Thymus (tissue), 11 donors: Measurements from ENCODE around the gene WFS1. TPM values are rescaled to one million over a fixed set of nuclear protein-coding genes. Genes with fewer than 3 reads are reported as not detected.

Source experiments
- DNase-seq, 9 donors: peaks; one replicate each; pipeline ENCODE4 v3.0.0-alpha.2; 2013; ENCODE audit warnings: low spot score in 9 of 9, low read depth in 6 of 9, missing footprints in 1 of 9
- H3K27ac ChIP-seq, 2 donors: one replicate each; pipeline ENCODE4 v1.5.1; 2013; ENCODE audit warnings: control low read depth in 1 of 2, low read depth in 1 of 2, low read length in 1 of 2, mild to moderate bottlenecking in 1 of 2, moderate library complexity in 1 of 2
- H3K27me3 ChIP-seq, 2 donors: one replicate each; pipeline ENCODE4 v1.5.1; 2013; ENCODE audit warnings: low read length in 1 of 2; ENCODE audit not compliant: control insufficient read depth in 2 of 2, insufficient read depth in 1 of 2
- H3K36me3 ChIP-seq, 2 donors: one replicate each; pipeline ENCODE4 v1.5.1; 2013; ENCODE audit warnings: low read length in 1 of 2, mild to moderate bottlenecking in 1 of 2, moderate library complexity in 1 of 2; ENCODE audit not compliant: control insufficient read depth in 2 of 2, insufficient read depth in 2 of 2
- H3K4me1 ChIP-seq, 2 donors: one replicate each; pipeline ENCODE4 v1.5.1; 2013; ENCODE audit warnings: low read length in 2 of 2; ENCODE audit not compliant: control insufficient read depth in 2 of 2, insufficient read depth in 2 of 2
- H3K4me3 ChIP-seq, 2 donors: one replicate each; pipeline ENCODE4 v1.5.1; 2013; ENCODE audit warnings: low read length in 2 of 2, control low read depth in 1 of 2, mild to moderate bottlenecking in 1 of 2
- H3K9me3 ChIP-seq, 2 donors: one replicate each; pipeline ENCODE4 v1.5.1; 2013; ENCODE audit warnings: low read length in 1 of 2, mild to moderate bottlenecking in 1 of 2; ENCODE audit not compliant: control insufficient read depth in 2 of 2, insufficient read depth in 1 of 2
- WGBS: extraction: QIAGEN DNeasy Blood & Tissue Kit; methylation state at CpG from one replicate; pipeline ENCODE4 v1.1.7; 2013; 5-methylcytosine and 5-hydroxymethylcytosine counted together
- polyA plus RNA-seq: library from polyadenylated mRNA; stranded (reverse); fragments of 200-250 nt; gene quantifications from one replicate; pipeline ENCODE4 v1.2.3, GENCODE V29; 2013
- total RNA-seq: library from RNA; stranded (reverse); fragments of 120-200 nt; gene quantifications from one replicate; pipeline ENCODE4 v1.2.4, GENCODE V29; 2013
- donor health status: healthy.

The WFS1 gene
- total and polyA plus RNA-seq, 2 donors, result 1.5 to 5.1 TPM

GRCh38 chr4:6341696-6342095 is 72.0 kb downstream of the WFS1 start:
- WGBS, result 91% methylated on average over 6 of the region's 6 CpGs
- Histone ChIP-seq H3K27me3 (peaks cover 3 to 21% of the 10 kb centered on the region in 2 donors), H3K4me3 (no peak overlapping the region), H3K4me1 (no peaks in the 10 kb centered on the region), H3K36me3 (no peaks in the 10 kb centered on the region), H3K27ac (no peak overlapping the region), H3K9me3 (peaks cover 0 to 4% of the 10 kb centered on the region in 2 donors)
- no peak for DNase-seq

- Histone ChIP-seq H3K27ac (no peak overlapping the region), H3K4me1 (no peaks in the 10 kb centered on the region), H3K27me3 (peaks cover 0 to 14% of the 10 kb centered on the region in 2 donors), H3K9me3 (peaks cover 0 to 4% of the 10 kb centered on the region in 2 donors), H3K36me3 (no peaks in the 10 kb centered on the region), H3K4me3 (no peak overlapping the region)
- DNase-seq, result no peak
- 73% methylated on average over 23 of the region's 23 CpGs for WGBS
Observed at GRCh38 chr4:6342530-6343293, 73.1 kb downstream of the WFS1 start.

GRCh38 chr4:6343939-6344408 is 74.3 kb downstream of the WFS1 start:
- no peak for DNase-seq
- 84% methylated on average over 11 of the region's 11 CpGs for WGBS
- Histone ChIP-seq H3K4me3 (no peak overlapping the region), H3K4me1 (no peaks in the 10 kb centered on the region), H3K36me3 (no peaks in the 10 kb centered on the region), H3K27ac (no peak overlapping the region), H3K9me3 (peaks cover 0 to 4% of the 10 kb centered on the region in 2 donors), H3K27me3 (peaks cover 0 to 4% of the 10 kb centered on the region in 2 donors)

- no peak overlapping the region for H3K27ac ChIP-seq
- H3K4me3 ChIP-seq, result no peak overlapping the region
- no peaks in the 10 kb centered on the region for H3K36me3 ChIP-seq
- no peaks in the 10 kb centered on the region for H3K27me3 ChIP-seq
- WGBS, result 82% methylated on average over 27 of the region's 27 CpGs
- H3K9me3 ChIP-seq, result peaks cover 0 to 4% of the 10 kb centered on the region in 2 donors
- no peak for DNase-seq
- H3K4me1 ChIP-seq, result no peaks in the 10 kb centered on the region
Observed at GRCh38 chr4:6345096-6345830, 75.6 kb downstream of the WFS1 start.

- H3K27me3 ChIP-seq, result no peaks in the 10 kb centered on the region
- H3K9me3 ChIP-seq, result peaks cover 0 to 4% of the 10 kb centered on the region in 2 donors
- 87% methylated on average over 13 of the region's 13 CpGs for WGBS
- H3K4me1 ChIP-seq, result no peaks in the 10 kb centered on the region
- DNase-seq, result no peak
- H3K27ac ChIP-seq, result no peak overlapping the region
- H3K4me3 ChIP-seq, result no peak overlapping the region
- no peaks in the 10 kb centered on the region for H3K36me3 ChIP-seq
Observed at GRCh38 chr4:6345866-6346265, 76.2 kb downstream of the WFS1 start.

GRCh38 chr4:6346373-6347110 is 76.9 kb downstream of the WFS1 start:
- no peaks in the 10 kb centered on the region for H3K36me3 ChIP-seq
- H3K4me1 ChIP-seq, result no peaks in the 10 kb centered on the region
- no peaks in the 10 kb centered on the region for H3K27me3 ChIP-seq
- H3K4me3 ChIP-seq, result no peak overlapping the region
- H3K27ac ChIP-seq, result no peak overlapping the region
- WGBS, result 90% methylated on average over 16 of the region's 16 CpGs
- DNase-seq, result no peak
- H3K9me3 ChIP-seq, result peaks cover 0 to 4% of the 10 kb centered on the region in 2 donors

GRCh38 chr4:6347511-6348045 is 77.9 kb downstream of the WFS1 start:
- Histone ChIP-seq H3K9me3 (peaks cover 0 to 4% of the 10 kb centered on the region in 2 donors), H3K27ac (no peak overlapping the region), H3K4me1 (no peaks in the 10 kb centered on the region), H3K36me3 (no peaks in the 10 kb centered on the region), H3K27me3 (no peaks in the 10 kb centered on the region), H3K4me3 (no peak overlapping the region)
- WGBS, result 85% methylated on average over 17 of the region's 17 CpGs
- DNase-seq, result no peak

GRCh38 chr4:6348408-6348807 is 78.8 kb downstream of the WFS1 start:
- H3K27me3 ChIP-seq, result no peaks in the 10 kb centered on the region
- no peak for DNase-seq
- H3K36me3 ChIP-seq, result no peaks in the 10 kb centered on the region
- H3K4me1 ChIP-seq, result no peaks in the 10 kb centered on the region
- H3K4me3 ChIP-seq, result no peak overlapping the region
- no peak overlapping the region for H3K27ac ChIP-seq
- WGBS, result 77% methylated on average over 4 of the region's 4 CpGs
- H3K9me3 ChIP-seq, result peaks cover 0 to 4% of the 10 kb centered on the region in 2 donors
